GM21526 (cell line): ENCODE data around the gene MAGEL2.
"Not testable (repeated sequence)": the region's sequence is repeated elsewhere in the genome, so short reads cannot be mapped to it uniquely, and the experiment has no call there.

Experiments used
- ATAC-seq: cut with Tn5 transposase; IDR thresholded peaks from one replicate; pipeline ENCODE4 v1.9.1; 2021; ENCODE audit warnings: moderate library complexity; ENCODE audit not compliant: unreplicated experiment, low FRiP score

MAGEL2 gene

DNA sequence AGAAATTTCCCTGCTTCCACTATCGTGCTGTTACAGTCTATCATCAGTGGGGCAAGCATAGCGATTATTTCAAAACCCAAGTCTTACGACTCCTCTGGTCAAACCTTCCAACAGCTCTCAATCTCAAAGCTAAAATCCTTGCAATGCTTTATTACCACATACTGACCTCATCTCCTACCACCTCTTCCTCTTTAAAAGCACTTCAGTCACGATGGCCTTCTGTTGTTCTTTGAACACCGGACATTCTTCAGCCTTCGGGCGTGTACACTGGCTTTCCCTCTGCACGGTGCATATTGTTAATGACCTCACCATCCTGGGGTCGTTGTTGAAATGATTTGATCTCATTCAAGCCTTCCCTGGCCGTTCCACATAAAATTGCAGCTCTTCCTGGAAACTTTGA, 31.1 kb downstream of the MAGEL2 start:
- ATAC-seq: no peak

DNA sequence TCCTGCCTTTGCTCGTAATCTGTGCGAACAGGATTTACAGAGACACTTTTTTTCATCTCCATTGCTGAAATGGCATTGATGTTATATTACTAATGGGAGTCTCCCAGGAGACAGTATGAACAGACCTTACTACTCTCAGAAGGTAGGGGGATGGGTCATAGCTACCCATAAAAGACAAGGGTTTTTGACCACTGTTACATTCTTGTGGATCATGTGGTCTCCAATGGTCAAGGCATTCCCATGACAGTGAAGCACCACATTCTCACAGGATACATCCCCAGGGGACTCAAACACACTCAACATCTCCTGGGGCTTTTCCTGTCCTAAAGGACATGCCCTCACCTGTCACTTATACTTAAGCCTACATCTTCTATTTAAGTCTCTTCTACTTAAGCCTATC, 41.4 kb downstream of the MAGEL2 start:
- ATAC-seq: no peak

DNA sequence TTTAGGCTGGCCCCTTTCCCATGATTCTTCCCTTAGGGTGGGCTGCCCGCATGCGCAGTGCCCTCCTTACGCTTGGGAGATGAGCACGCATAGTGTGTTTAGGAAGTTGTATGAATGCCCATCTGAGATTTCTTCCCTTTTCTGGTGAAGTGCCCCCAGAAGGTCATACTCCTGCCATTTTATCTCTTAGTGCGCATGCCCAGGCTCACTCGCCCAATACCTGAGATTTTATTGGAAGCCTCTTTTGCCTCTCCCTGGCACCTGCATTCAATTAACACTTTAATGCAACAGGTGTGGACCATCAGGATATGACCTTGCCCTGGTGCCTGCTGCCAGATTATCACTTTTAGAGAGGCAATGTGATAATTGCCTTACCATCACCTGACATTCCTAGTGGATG, 45.5 kb downstream of the MAGEL2 start:
- no peak for ATAC-seq

DNA sequence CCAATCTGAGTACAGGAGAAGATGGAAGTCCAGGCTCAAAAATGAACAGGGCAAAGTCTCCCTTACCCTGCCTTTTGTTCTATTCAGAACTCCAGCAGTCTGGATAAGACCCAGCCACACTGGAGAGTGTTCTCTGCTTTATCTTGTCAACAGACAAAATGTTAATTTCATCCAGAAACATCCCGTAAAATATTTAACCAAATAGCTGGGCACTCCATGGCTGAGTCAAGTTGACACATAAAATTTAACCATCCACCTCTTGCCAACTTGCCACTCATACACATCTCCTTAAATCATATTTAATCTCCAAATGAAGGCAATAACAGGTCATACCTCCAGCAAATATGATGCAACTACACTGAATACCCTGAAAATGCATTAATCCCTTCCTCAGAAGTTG, 48.6 kb downstream of the MAGEL2 start:
- no peak for ATAC-seq

DNA sequence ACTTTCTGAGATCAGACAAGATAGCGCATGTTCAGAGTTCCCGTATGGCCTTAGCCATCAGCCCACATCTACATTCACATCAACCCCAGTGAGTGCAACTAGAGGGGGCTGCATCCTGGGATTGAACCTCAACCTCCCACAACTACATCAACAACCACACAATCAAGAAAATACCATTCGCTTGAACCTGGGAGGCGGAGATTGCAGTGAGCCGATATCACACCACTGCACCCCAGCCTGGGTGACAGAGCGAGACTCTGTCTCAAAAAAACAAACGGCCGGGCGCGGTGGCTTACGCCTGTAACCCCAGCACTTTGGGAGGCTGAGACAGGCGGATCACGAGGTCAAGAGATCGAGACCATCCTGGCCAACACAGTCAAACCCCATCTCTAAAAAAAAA, 50.4 kb downstream of the MAGEL2 start:
- ATAC-seq: not testable (repeated sequence)

DNA sequence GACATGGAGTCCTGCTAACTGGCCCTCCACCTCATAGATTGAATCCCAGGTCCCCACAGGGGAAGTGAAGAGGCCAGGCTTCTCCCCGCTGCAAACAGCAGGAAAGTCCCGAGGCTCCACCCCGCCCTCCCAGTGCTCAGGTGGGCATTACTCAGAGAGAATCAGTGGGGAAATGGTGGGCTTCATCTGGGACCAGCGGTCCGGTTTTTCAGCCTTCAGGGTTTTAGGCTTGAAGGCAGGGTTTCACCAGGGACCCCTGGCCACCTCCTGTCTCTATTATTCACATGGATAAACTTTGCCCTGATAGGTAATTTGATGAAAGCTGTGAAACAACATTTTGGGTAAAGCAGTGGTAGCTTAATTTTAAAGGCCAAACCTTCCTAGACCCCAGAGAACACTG, 50.9 kb downstream of the MAGEL2 start:
- ATAC-seq: no peak

DNA sequence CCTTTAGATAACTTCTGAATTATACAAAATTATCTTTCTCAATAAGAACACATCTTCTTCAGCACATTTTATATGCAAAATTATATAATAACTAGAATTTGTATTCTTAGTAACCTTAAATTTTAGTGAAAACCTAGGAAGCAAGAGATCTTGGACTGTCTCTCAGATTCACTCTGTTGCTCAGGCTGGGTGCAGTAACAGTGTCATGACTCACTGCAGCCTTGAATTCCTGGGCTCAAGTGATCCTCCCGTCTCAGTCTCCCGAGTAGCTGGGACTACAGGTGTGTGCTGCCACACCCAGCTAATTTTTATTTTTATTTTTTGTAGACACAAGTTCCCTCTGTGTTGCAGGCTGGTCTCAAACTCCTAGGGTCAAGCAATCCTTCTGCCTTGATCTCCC, 52.3 kb downstream of the MAGEL2 start:
- ATAC-seq: no peak

DNA sequence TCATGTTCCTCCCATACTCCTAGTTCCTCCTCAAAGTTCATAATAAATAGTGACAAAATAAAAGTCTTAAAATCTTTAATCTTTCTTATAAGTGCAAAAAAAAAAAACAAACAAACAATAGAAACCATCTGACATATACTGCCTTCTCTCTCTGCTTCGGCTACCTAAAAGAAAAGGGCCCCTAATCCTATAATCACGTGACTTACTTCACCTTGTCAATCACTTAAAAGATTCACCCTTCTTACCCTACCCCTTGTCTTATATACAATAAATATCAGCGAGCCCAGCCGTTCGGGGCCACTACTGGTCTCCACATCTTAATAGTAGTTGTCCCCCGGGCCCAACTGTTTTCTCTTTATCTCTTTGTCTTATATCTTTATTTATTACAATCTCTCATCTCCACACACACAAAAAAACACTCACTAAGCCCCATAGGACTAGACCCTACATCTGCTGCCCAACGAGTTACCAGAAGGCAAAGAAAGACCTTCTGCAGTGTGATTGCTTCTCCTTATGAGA, 53.4 kb downstream of the MAGEL2 start:
- no peak for ATAC-seq
